ENCODE data around the gene SYNGAP1. TPM values are rescaled to one million over a fixed set of nuclear protein-coding genes. Genes with fewer than 3 reads are reported as not detected.

Gene SYNGAP1
- total and polyA plus RNA-seq, 12 donors = 3.1 to 10.2 (median 5.7) TPM

- H3K4me3 ChIP-seq = peak within 1 kb of the TSS; percentile 74 to 100 (median 99)
- ATAC-seq = peak; percentile 53 to 86 (median 78)
- peak in 4 of 9 donors; percentile 13 to 47 (median 36) for TF ChIP-seq CTCF (IDR thresholded peaks at IDR 0.05)
- no peaks in the 10 kb centered on the region for H3K27me3 ChIP-seq
- intact Hi-C loops (cut with DNase I) = loop anchor here in 5 of 10 donors (1.0 to 10.0 kb wide), 5 partner anchors 7 to 1746 kb away; partner anchors contain the start of genes KIFC1 (in 3 of the 5), TAPBP (in 2 of the 5), ZBTB22 (in 2 of the 5) and C6orf47 (in 1 of the 5)
- DNase-seq = peak; percentile 75 to 83
- no peaks in the 10 kb centered on the region for H3K9me3 ChIP-seq
- 0% methylated on average over 45 to 63 of the region's 67 CpGs for WGBS, 2 donors
- peaks cover 0 to 40% (median 21%) of the 10 kb centered on the region in 9 donors for H3K36me3 ChIP-seq
- H3K27ac ChIP-seq = peak within 1 kb of the TSS; percentile 93 to 100 (median 99)
- peaks cover 6 to 35% (median 27%) of the 10 kb centered on the region in 9 donors for H3K4me1 ChIP-seq
Measured at GRCh38 chr6:33410711-33411631, 8.9 kb upstream of the SYNGAP1 start, which contains the start of gene PHF1. PHF1 (plus strand) TSS chr6:33411014; CDS start chr6:33412264, 1,250 bp downstream.

- intact Hi-C loops (cut with DNase I) = loop anchor here in 3 of 10 donors (2.0 to 10.0 kb wide), 3 partner anchors 21 to 1747 kb away; partner anchors contain the start of genes TAPBP (in 2 of the 3), ZBTB22 (in 2 of the 3), C6orf47 (in 1 of the 3) and CSNK2B (in 1 of the 3)
- peaks cover 7 to 42% (median 33%) of the 10 kb centered on the region in 9 donors for H3K4me1 ChIP-seq
Measured at GRCh38 chr6:33411632-33412005, 8.2 kb upstream of the SYNGAP1 start.

GRCh38 chr6:33412140-33413009 lies 7.5 kb upstream of the SYNGAP1 start:
- intact Hi-C loops (cut with DNase I) = loop anchor here in 3 of 10 donors (10.0 kb wide), 2 partner anchors 98 to 1748 kb away; partner anchors contain the start of genes TAPBP (in 2 of the 3), ZBTB22 (in 2 of the 3), C6orf47 (in 1 of the 3) and CSNK2B (in 1 of the 3)
- ATAC-seq (no peak), DNase-seq (no peak)
- Histone ChIP-seq H3K4me3 (peak overlapping the region in 8 of 10 donors; percentile 74 to 100 (median 99)), H3K4me1 (peaks cover 14 to 49% (median 40%) of the 10 kb centered on the region in 9 donors), H3K9me3 (no peaks in the 10 kb centered on the region), H3K27ac (peak overlapping the region in 8 of 10 donors; percentile 93 to 100 (median 99)), H3K36me3 (peaks cover 0 to 50% (median 21%) of the 10 kb centered on the region in 9 donors), H3K27me3 (no peaks in the 10 kb centered on the region)
- TF ChIP-seq CTCF (IDR thresholded peaks at IDR 0.05) = no peak
- 86 to 90% methylated on average over 10 of the region's 10 CpGs for WGBS, 2 donors

More at GRCh38 chr6:33411632-33412005, 8.2 kb upstream of the SYNGAP1 start:
- ATAC-seq (no peak), DNase-seq (no peak)
- no peaks in the 10 kb centered on the region for H3K9me3 ChIP-seq
- peak overlapping the region; percentile 74 to 100 (median 99) for H3K4me3 ChIP-seq
- WGBS, 2 donors = 54 to 61% methylated on average over 6 of the region's 6 CpGs
- TF ChIP-seq CTCF (IDR thresholded peaks at IDR 0.05) = no peak
- H3K27ac ChIP-seq = peak overlapping the region in 9 of 10 donors; percentile 93 to 100 (median 99)
- H3K27me3 ChIP-seq = no peaks in the 10 kb centered on the region
- peaks cover 0 to 46% (median 21%) of the 10 kb centered on the region in 9 donors for H3K36me3 ChIP-seq
